ENCODE results near the gene PATJ. TPM values are rescaled to one million over a fixed set of nuclear protein-coding genes. Genes with fewer than 3 reads are reported as not detected.

Gene PATJ
- total RNA-seq, 2 donors from 2014 or later = 42.7 to 67.5 TPM

- H3K9me3 ChIP-seq = no peaks in the 10 kb centered on the region
- intact Hi-C loops (cut with DNase I) = no loop called here
- no peak overlapping the region for H3K4me3 ChIP-seq
- no peak overlapping the region for H3K27ac ChIP-seq
- H3K36me3 ChIP-seq = no peaks in the 10 kb centered on the region
- no peak for TF ChIP-seq POLR2AphosphoS5 (IDR thresholded peaks at IDR 0.05)
- TF ChIP-seq CTCF (IDR thresholded peaks at IDR 0.05) = no peak
- no peak for TF ChIP-seq POLR2A (IDR thresholded peaks at IDR 0.05)
- DNase-seq (ENCODE audit: low spot score) = no peak
- H3K27me3 ChIP-seq (replicated peaks; ENCODE audit: insufficient read depth) = no peaks in the 10 kb centered on the region
- WGBS = 92% methylated on average over 3 of the region's 3 CpGs
- no peaks in the 10 kb centered on the region for H3K4me1 ChIP-seq (replicated peaks)
These were observed 156.4 kb downstream of the PATJ start for GRCh38 chr1:61898658-61899057.

- WGBS = 100% methylated on average over 1 of the region's 1 CpG
- DNase-seq (ENCODE audit: low spot score) = no peak
- Histone ChIP-seq H3K27ac (no peak overlapping the region), H3K27me3 (replicated peaks; ENCODE audit: insufficient read depth) (no peaks in the 10 kb centered on the region), H3K36me3 (no peaks in the 10 kb centered on the region), H3K4me1 (replicated peaks) (no peaks in the 10 kb centered on the region), H3K4me3 (no peak overlapping the region), H3K9me3 (no peaks in the 10 kb centered on the region)
- intact Hi-C loops (cut with DNase I) = no loop called here
- TF ChIP-seq CTCF (IDR thresholded peaks at IDR 0.05) = no peak
- no peak for TF ChIP-seq POLR2AphosphoS5 (IDR thresholded peaks at IDR 0.05)
- no peak for TF ChIP-seq POLR2A (IDR thresholded peaks at IDR 0.05)
These were observed 162.1 kb downstream of the PATJ start for GRCh38 chr1:61904354-61904753.

- no peak overlapping the region for H3K4me3 ChIP-seq
- DNase-seq (ENCODE audit: low spot score) = no peak
- H3K36me3 ChIP-seq = no peaks in the 10 kb centered on the region
- no peaks in the 10 kb centered on the region for H3K27me3 ChIP-seq (replicated peaks; ENCODE audit: insufficient read depth)
- TF ChIP-seq CTCF (IDR thresholded peaks at IDR 0.05) (no peak), POLR2AphosphoS5 (IDR thresholded peaks at IDR 0.05) (no peak), POLR2A (IDR thresholded peaks at IDR 0.05) (no peak)
- WGBS = 61% methylated on average over 4 of the region's 4 CpGs
- H3K9me3 ChIP-seq = no peaks in the 10 kb centered on the region
- H3K27ac ChIP-seq = no peak overlapping the region
- intact Hi-C loops (cut with DNase I) = no loop called here
- H3K4me1 ChIP-seq (replicated peaks) = no peaks in the 10 kb centered on the region
These were observed 164.8 kb downstream of the PATJ start for GRCh38 chr1:61907102-61907501.

- no peak overlapping the region for H3K4me3 ChIP-seq
- DNase-seq (ENCODE audit: low spot score) = no peak
- H3K36me3 ChIP-seq = no peaks in the 10 kb centered on the region
- no peaks in the 10 kb centered on the region for H3K27me3 ChIP-seq (replicated peaks; ENCODE audit: insufficient read depth)
- H3K9me3 ChIP-seq = no peaks in the 10 kb centered on the region
- no peaks in the 10 kb centered on the region for H3K4me1 ChIP-seq (replicated peaks)
- intact Hi-C loops (cut with DNase I) = no loop called here
- H3K27ac ChIP-seq = no peak overlapping the region
- TF ChIP-seq POLR2A (IDR thresholded peaks at IDR 0.05) = no peak
- TF ChIP-seq POLR2AphosphoS5 (IDR thresholded peaks at IDR 0.05) = no peak
- TF ChIP-seq CTCF (IDR thresholded peaks at IDR 0.05) = no peak
These were observed 167.8 kb downstream of the PATJ start for GRCh38 chr1:61910035-61910434.

GRCh38 chr1:61914823-61915482 is 172.7 kb downstream of the PATJ start:
- intact Hi-C loops (cut with DNase I) = no loop called here
- no peaks in the 10 kb centered on the region for H3K36me3 ChIP-seq
- H3K4me1 ChIP-seq (replicated peaks) = no peaks in the 10 kb centered on the region
- H3K27ac ChIP-seq = no peak overlapping the region
- no peak for DNase-seq (ENCODE audit: low spot score)
- H3K4me3 ChIP-seq = no peak overlapping the region
- TF ChIP-seq POLR2A (IDR thresholded peaks at IDR 0.05) (no peak), CTCF (IDR thresholded peaks at IDR 0.05) (no peak), POLR2AphosphoS5 (IDR thresholded peaks at IDR 0.05) (no peak)
- H3K9me3 ChIP-seq = no peaks in the 10 kb centered on the region
- H3K27me3 ChIP-seq (replicated peaks; ENCODE audit: insufficient read depth) = no peaks in the 10 kb centered on the region
- WGBS = 55% methylated on average over 4 of the region's 4 CpGs
